ENCODE data around the gene ATP2A1. TPM values are rescaled to one million over a fixed set of nuclear protein-coding genes. Genes with fewer than 3 reads are reported as not detected.

The ATP2A1 gene
- total RNA-seq, 2 experiments from 2014 or later = 2.5 to 4.6 TPM

DNA sequence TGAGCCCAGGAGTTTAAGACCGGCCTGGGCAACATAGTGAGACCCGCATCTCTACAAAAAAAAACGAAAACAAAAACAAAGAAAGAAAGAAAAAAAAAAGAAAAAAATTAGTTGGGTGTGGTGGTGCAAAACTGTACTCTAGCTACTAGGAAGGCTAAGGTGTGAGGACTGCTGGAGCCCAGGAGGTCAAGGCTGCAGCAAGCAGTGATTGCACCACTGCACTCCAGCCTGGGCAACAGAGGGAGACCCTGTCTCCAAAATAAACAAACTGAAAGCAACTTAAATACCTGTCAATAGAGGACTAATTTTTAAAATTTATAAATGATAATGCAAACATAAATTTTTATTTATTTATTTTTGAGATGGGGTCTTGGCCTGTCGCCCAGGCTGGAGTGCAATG, 17.3 kb downstream of the ATP2A1 start:
- Mint-ChIP-seq H3K27ac (no peak overlapping the region), H3K9me3 (no peaks in the 10 kb centered on the region), H3K36me3 (no peaks in the 10 kb centered on the region), H3K27me3 (no peaks in the 10 kb centered on the region), H3K4me1 (no peaks in the 10 kb centered on the region), H3K4me3 (no peak overlapping the region)
- DNase-seq = no peak
- no peak for ATAC-seq (ENCODE audit: low read depth)
- POLR2A ChIA-PET = no interaction called here

DNA sequence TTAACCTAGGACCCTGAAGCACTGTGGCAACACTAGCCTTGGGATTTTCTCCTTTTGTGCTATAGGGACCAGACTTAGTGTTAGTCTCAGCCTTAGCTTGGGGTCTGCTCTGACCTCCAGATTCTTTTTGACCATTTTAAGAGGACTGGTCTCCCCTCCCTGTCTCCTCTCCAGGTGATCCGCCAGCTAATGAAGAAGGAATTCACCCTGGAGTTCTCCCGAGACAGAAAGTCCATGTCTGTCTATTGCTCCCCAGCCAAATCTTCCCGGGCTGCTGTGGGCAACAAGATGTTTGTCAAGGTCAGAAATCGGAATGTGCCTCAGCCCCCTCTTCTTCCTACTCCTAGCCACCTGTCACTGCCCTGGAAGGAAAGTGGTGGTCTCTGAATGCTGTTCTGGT, 19.5 kb downstream of the ATP2A1 start:
- no peak overlapping the region for H3K27ac Mint-ChIP-seq
- no peaks in the 10 kb centered on the region for H3K9me3 Mint-ChIP-seq
- ATAC-seq (ENCODE audit: low read depth) (no peak), DNase-seq (no peak)
- H3K4me3 Mint-ChIP-seq = no peak overlapping the region
- POLR2A ChIA-PET = no interaction called here
- H3K36me3 Mint-ChIP-seq = no peaks in the 10 kb centered on the region
- H3K4me1 Mint-ChIP-seq = no peaks in the 10 kb centered on the region
- no peaks in the 10 kb centered on the region for H3K27me3 Mint-ChIP-seq

GRCh38 chr16:28898266-28898665, 20.0 kb downstream of the ATP2A1 start:
- H3K27ac Mint-ChIP-seq = no peak overlapping the region
- H3K4me1 Mint-ChIP-seq = no peaks in the 10 kb centered on the region
- no peak for ATAC-seq (ENCODE audit: low read depth)
- H3K36me3 Mint-ChIP-seq = no peaks in the 10 kb centered on the region
- no peaks in the 10 kb centered on the region for H3K27me3 Mint-ChIP-seq
- no peak for DNase-seq
- POLR2A ChIA-PET = no interaction called here
- H3K9me3 Mint-ChIP-seq = no peaks in the 10 kb centered on the region
- no peak overlapping the region for H3K4me3 Mint-ChIP-seq

- H3K36me3 Mint-ChIP-seq = no peaks in the 10 kb centered on the region
- DNase-seq (no peak), ATAC-seq (ENCODE audit: low read depth) (no peak)
- POLR2A ChIA-PET = no interaction called here
- H3K9me3 Mint-ChIP-seq = no peaks in the 10 kb centered on the region
- H3K4me1 Mint-ChIP-seq = no peaks in the 10 kb centered on the region
- H3K4me3 Mint-ChIP-seq = no peak overlapping the region
- H3K27ac Mint-ChIP-seq = no peak overlapping the region
- H3K27me3 Mint-ChIP-seq = no peaks in the 10 kb centered on the region
These were observed 20.7 kb downstream of the ATP2A1 start for GRCh38 chr16:28898942-28899341.

DNA sequence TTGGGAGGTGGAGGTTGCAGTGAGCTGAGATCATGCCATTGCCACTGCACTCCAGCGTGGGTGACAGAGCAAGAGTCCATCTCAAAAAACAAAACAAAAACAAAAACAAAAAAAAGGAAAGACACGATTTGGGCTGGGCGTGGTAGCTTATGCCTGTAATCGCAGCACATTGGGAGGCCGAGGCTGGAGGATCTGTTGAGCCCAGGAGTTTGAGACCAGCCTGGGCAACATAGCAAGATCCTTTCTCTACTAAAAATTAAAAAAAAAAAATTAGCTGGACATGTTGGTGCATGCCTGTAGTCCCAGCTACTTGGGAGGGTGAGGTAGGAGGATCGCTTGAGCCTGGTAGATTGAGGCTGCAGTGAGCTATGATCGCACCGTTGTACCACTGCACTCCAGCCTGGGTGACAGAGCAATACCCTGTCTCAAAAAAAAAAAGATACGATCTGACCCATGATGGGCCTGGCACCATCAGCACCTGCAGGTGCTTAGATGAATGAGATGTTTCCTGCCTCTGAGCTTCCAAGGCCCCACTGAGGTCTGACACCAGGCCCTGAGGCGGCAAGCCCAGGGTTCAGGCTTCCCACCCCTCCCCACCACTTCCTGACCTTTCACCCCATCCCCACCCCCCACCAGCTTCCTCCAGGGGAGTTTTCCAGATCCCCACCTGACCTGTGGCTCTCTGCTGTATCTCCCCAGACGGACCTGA, 21.7 kb downstream of the ATP2A1 start:
- Mint-ChIP-seq H3K27ac (no peak overlapping the region), H3K4me3 (no peak overlapping the region), H3K36me3 (no peaks in the 10 kb centered on the region), H3K9me3 (no peaks in the 10 kb centered on the region), H3K4me1 (no peaks in the 10 kb centered on the region), H3K27me3 (no peaks in the 10 kb centered on the region)
- ATAC-seq (ENCODE audit: low read depth) = no peak
- POLR2A ChIA-PET = interaction anchor here (0.7 to 1.0 kb wide), 2 partner anchors 19 to 52 kb away, joined by 3 read pairs; no protein-coding TSS in a partner anchor
- DNase-seq = no peak

GRCh38 chr16:28900601-28901000, 22.3 kb downstream of the ATP2A1 start:
- Mint-ChIP-seq H3K4me3 (no peak overlapping the region), H3K9me3 (no peaks in the 10 kb centered on the region), H3K4me1 (no peaks in the 10 kb centered on the region), H3K27me3 (no peaks in the 10 kb centered on the region), H3K27ac (no peak overlapping the region), H3K36me3 (no peaks in the 10 kb centered on the region)
- no peak for ATAC-seq (ENCODE audit: low read depth)
- no peak for DNase-seq
- POLR2A ChIA-PET = interaction anchor here (1.0 kb wide), 1 partner anchor 51 kb away, joined by 3 read pairs; no protein-coding TSS in a partner anchor

- POLR2A ChIA-PET = interaction anchor here (1.0 to 1.5 kb wide), 3 partner anchors 12 to 22 kb away, joined by 3 to 5 read pairs (median 4); no protein-coding TSS in a partner anchor
- H3K4me3 Mint-ChIP-seq = no peak overlapping the region
- DNase-seq (no peak), ATAC-seq (ENCODE audit: low read depth) (no peak)
- no peak overlapping the region for H3K27ac Mint-ChIP-seq
- H3K27me3 Mint-ChIP-seq = no peaks in the 10 kb centered on the region
- no peaks in the 10 kb centered on the region for H3K36me3 Mint-ChIP-seq
- H3K4me1 Mint-ChIP-seq = no peaks in the 10 kb centered on the region
- H3K9me3 Mint-ChIP-seq = no peaks in the 10 kb centered on the region
These were observed 23.6 kb downstream of the ATP2A1 start for GRCh38 chr16:28901862-28902261.

DNA sequence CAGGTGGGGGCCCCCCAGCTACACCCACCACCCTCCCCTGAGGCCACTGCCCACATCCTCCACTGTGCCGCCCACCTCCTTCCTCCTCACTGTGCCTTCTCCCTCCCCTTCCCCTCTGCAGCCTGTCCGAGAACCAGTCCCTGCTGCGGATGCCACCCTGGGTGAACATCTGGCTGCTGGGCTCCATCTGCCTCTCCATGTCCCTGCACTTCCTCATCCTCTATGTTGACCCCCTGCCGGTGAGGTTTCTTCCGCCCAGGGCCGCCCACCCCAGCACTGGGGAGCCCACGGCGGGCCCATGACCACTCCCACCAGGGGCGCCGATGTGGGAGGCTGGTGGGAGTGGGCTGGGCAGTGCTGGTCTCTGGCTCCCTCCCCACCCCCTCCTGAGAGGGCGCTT, 24.6 kb downstream of the ATP2A1 start:
- Mint-ChIP-seq H3K27ac (no peak overlapping the region), H3K27me3 (no peaks in the 10 kb centered on the region), H3K4me3 (no peak overlapping the region), H3K9me3 (no peaks in the 10 kb centered on the region), H3K36me3 (no peaks in the 10 kb centered on the region), H3K4me1 (no peaks in the 10 kb centered on the region)
- POLR2A ChIA-PET = interaction anchor here (1.0 to 1.5 kb wide), 3 partner anchors 11 to 23 kb away, joined by 3 to 5 read pairs (median 4); no protein-coding TSS in a partner anchor
- DNase-seq = no peak
- no peak for ATAC-seq (ENCODE audit: low read depth)

GRCh38 chr16:28903344-28904042, 25.2 kb downstream of the ATP2A1 start:
- Mint-ChIP-seq H3K27ac (no peak overlapping the region), H3K4me3 (no peak overlapping the region), H3K9me3 (no peaks in the 10 kb centered on the region), H3K27me3 (no peaks in the 10 kb centered on the region), H3K4me1 (no peaks in the 10 kb centered on the region), H3K36me3 (no peaks in the 10 kb centered on the region)
- DNase-seq (no peak), ATAC-seq (ENCODE audit: low read depth) (no peak)
- POLR2A ChIA-PET = no interaction called here

DNA sequence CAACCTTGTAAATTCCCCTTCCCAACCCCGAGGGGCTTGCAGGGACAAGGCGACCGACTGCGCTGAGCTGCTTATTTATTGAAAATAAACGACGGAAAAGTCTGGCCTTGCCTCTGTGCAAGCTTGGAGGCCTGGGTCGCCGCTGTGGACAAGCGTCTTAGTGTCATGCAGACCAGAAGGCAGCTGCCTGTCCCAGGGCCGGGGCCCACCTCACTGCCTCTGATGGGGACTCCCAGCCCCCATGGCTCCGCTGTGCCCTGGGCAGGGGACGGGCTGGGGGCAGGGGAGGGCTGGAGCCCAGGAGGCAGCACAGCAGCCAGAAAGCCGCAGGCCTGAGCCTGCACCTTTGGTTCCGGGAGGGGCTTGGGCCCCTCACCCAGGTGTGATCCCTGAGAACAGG, 26.1 kb downstream of the ATP2A1 start:
- Mint-ChIP-seq H3K4me3 (no peak overlapping the region), H3K36me3 (no peaks in the 10 kb centered on the region), H3K9me3 (no peaks in the 10 kb centered on the region), H3K27ac (no peak overlapping the region), H3K27me3 (no peaks in the 10 kb centered on the region), H3K4me1 (no peaks in the 10 kb centered on the region)
- DNase-seq (no peak), ATAC-seq (ENCODE audit: low read depth) (no peak)
- POLR2A ChIA-PET = no interaction called here

DNA sequence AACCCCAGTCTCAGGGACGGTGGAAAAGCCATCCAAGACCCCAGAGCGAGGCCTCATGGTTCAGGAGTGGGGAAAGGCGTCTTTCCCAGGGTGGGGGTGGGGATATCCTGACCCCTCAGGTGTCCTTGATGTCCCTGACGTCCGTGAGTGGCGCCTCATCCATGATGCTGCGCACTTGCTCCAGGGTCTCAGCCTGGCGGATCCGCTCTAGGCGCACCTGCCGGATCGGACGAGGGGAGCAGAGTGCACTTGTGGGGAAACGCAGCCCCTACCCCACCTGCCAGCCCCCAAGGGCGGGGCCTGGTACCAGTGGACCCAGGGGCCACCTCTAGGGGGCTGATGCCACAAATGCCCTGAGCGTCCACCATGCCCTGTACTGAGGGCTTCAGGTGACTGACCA, 26.5 kb downstream of the ATP2A1 start:
- H3K4me3 Mint-ChIP-seq = no peak overlapping the region
- ATAC-seq (ENCODE audit: low read depth) (no peak), DNase-seq (no peak)
- POLR2A ChIA-PET = no interaction called here
- H3K27ac Mint-ChIP-seq = no peak overlapping the region
- H3K27me3 Mint-ChIP-seq = no peaks in the 10 kb centered on the region
- no peaks in the 10 kb centered on the region for H3K9me3 Mint-ChIP-seq
- H3K36me3 Mint-ChIP-seq = no peaks in the 10 kb centered on the region
- no peaks in the 10 kb centered on the region for H3K4me1 Mint-ChIP-seq

GRCh38 chr16:28905229-28905754, 27.0 kb downstream of the ATP2A1 start:
- Mint-ChIP-seq H3K9me3 (no peaks in the 10 kb centered on the region), H3K27ac (no peak overlapping the region), H3K36me3 (no peaks in the 10 kb centered on the region), H3K4me1 (no peaks in the 10 kb centered on the region), H3K27me3 (no peaks in the 10 kb centered on the region), H3K4me3 (no peak overlapping the region)
- POLR2A ChIA-PET = no interaction called here
- DNase-seq (no peak), ATAC-seq (ENCODE audit: low read depth) (no peak)

DNA sequence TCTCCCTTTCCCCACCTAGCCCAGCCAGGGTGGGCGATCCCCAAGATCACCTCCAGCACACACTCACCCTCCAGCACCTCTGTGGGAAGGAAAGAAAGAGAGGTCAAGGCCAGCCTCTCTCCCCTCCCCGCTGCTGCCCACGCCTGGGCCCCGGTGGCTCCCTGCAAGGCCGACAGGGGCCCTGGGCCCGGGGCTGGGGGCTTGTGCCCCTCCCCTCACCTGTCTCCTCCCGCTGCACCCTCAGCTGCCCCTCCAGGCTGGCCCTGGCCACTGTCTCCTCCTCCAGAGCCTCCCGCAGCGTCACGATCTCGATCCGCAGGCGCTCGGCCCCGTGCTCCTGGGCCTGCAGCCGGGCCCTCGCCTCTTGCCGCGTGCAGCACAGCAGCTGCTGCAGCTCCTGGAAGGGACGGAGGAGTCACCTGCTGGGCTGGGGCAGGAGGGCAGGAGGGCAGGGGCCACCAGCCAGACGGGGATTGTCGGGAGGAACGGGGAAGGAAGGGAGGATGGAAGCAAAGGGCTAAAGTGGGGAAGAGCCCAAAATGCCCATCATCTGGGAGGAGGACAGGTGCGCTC, 27.6 kb downstream of the ATP2A1 start:
- H3K9me3 Mint-ChIP-seq = no peaks in the 10 kb centered on the region
- no peak for ATAC-seq (ENCODE audit: low read depth)
- POLR2A ChIA-PET = no interaction called here

More for the DNA sequence above, 27.6 kb downstream of the ATP2A1 start:
- no peak overlapping the region for H3K4me3 Mint-ChIP-seq
- no peaks in the 10 kb centered on the region for H3K36me3 Mint-ChIP-seq
- DNase-seq = no peak
- H3K4me1 Mint-ChIP-seq = no peaks in the 10 kb centered on the region
- H3K27me3 Mint-ChIP-seq = no peaks in the 10 kb centered on the region
- H3K27ac Mint-ChIP-seq = no peak overlapping the region
